ENCODE measurements around the gene TTLL10.
"Not testable (repeated sequence)": the region's sequence is repeated elsewhere in the genome, so short reads cannot be mapped to it uniquely, and the experiment has no call there.

Gene TTLL10

DNA sequence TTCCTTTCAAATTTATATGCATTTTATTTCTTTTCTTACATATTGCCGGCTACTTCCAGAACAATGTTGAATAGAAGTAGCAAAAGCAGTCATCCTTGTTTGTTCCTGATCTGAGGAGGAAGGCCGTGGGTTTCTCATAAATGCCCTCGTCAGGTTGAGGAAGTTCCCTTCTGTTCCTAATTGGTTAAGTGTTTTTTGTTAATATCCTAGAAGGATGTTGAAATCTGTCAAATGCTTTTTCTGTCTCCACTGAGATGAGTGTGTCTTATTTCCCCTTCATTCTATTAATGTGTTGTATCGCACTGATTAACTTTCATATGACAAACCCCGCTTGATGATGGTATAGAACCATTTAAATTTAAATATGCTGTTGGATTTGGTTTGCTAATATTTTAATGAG, 15.4 kb downstream of the TTLL10 start:
- DNase-seq = no peak

DNA sequence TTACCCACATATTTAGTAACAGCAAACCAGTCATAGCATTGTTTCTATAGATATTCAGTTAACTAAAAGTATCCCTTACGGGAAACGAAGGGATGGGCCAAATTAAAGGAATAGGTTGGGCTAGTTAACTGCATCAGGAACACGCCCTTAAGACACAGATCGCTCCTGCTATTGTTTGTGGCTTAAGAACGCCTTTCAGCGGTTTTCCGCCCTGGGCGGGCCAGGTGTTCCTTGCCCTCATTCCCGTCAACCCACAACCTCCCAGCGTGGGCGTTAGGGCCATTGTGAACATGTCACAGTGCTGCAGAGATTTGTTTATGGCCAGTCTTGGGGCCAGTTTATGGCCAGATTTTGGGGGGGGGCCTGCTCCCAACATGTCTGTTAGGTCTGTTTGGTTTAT, 18.1 kb downstream of the TTLL10 start:
- DNase-seq = no peak

DNA sequence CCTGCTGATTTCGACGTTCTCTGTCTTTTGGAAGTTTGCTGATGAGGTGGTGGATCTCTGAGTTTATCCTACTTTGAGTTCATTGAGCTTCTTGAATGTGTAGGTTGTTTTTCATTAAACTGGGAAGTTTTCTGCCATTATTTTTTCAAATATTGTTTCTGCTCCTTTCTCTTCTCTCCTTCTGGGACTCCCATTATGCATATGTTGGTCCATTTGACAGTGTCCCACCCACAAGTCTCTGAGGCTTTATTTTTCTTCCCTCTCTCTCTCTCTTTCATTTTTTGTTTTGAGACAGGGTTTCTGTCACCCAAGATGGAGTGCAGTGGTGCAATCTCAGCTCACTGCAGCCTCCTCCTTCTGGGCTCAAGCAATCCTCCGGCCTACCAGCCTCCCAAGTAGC, 21.0 kb downstream of the TTLL10 start:
- no peak for DNase-seq

DNA sequence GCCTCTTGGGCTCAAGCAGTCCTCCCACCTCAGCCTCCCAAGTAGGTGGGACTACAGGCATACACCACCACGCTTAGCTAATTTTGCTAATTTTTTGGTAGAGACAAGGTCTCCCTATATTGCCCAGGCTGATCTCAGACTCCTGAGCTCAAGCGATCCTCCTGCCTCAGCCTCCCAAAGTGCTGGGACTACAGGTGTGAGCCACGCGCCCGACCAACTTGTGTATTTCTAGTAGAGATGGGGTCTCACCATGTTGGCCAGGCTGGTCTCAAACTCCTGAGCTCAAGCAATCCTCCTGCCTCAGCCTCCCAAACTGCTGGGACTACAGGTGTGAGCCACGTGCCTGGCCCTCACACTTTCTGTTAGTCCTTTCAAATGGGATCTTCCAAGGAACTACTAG, 22.0 kb downstream of the TTLL10 start:
- DNase-seq = not testable (repeated sequence)

- peak; percentile 11 for DNase-seq
Measured at GRCh38 chr1:1196431-1197187, 22.9 kb downstream of the TTLL10 start.

DNA sequence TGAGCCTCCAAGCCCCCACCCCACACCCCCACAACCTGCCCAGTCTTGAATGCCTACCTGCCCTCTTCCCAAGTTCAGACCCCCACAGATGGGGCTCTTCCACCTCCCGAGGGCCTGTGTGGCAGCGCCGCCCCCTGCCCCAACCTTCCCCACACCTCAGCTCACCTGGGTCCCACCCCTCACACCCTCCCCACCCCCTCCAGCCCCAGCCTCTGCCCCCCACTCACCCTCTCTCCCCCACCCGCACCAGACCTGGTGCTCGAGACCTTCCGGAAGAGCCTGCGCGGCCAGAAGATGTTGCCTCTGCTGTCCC, 23.5 kb downstream of the TTLL10 start:
- DNase-seq = no peak

DNA sequence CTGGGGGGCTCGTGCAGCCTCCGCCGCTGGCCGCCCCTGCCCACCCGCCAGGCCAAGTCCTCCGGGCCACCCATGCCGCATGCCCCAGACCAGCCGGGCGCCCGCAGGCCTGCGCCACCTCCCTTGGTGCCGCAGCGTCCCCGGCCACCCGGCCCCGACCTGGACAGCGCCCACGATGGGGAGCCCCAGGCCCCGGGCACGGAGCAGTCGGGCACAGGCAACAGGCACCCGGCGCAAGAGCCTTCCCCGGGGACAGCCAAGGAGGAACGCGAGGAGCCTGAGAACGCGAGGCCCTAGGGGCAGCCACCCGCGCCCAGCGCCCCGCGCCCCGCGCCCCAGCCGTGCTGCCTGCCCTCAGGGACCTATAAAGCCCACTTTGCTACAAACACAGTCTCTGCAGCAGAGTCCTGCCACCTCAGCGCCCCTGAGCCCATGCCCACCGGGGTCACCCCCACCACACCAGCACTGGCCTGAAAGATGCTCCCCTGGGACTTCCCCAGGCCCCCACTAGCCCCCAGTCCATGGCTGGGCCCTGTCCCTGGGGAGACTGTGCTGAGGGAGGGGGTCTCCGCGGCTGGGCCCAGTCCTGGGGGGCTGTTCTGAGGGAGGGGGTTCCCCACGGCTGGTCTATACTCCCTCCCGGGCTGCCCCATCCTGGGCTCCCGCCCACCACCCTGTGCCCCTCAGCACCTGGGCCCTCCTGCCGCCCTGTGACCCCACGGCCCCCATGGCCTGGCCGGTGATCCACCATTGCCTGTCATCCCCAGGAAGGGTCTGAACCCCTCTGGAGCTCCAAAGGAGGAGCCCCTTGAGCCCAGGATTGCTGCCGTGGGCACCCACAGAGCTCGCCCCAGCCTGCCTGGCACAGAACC, 24.1 kb downstream of the TTLL10 start:
- peak; percentile 15 for DNase-seq

- DNase-seq = peak; percentile 13
Measured at GRCh38 chr1:1198423-1199140, 24.9 kb downstream of the TTLL10 start.

DNA sequence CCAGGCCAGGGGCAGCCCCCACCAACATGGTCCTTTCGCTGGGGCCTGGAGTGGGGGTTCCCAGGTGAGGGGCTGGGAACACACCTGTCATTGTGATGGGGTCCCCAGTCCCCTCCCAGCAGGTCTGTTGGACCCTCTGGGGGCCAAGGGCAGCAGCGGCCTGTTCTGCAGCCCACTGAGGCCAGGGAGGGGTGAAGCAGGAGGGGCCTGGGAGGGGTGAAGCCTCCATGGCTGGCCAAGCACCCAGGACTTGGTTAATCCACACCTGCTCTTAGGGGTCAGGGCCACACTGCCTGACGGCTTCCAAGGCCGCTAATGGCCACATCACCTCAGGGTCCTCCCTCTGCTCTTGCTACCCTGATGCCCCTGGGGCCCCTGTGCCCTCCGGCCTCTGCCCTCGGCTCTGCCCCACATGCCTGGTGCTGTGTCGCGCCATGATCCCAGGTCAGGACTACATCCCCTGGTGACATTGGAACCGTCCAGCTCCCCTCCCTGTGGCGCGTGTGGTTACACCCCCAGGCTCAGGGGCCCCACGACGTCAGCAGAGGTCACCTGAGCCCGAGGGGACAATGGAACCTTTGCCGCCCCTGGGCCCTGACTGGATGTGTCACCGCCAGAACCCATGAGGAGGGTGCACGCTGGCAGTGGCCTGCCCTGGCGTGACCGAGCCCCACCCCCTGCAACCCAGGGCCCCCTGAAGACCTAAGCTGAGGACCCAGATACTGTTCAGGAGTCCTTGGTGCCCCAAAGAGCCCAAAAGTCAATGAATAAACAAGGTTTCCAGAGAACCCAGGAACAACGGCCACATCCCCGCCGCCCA, 25.7 kb downstream of the TTLL10 start:
- peak; percentile 12 for DNase-seq

DNA sequence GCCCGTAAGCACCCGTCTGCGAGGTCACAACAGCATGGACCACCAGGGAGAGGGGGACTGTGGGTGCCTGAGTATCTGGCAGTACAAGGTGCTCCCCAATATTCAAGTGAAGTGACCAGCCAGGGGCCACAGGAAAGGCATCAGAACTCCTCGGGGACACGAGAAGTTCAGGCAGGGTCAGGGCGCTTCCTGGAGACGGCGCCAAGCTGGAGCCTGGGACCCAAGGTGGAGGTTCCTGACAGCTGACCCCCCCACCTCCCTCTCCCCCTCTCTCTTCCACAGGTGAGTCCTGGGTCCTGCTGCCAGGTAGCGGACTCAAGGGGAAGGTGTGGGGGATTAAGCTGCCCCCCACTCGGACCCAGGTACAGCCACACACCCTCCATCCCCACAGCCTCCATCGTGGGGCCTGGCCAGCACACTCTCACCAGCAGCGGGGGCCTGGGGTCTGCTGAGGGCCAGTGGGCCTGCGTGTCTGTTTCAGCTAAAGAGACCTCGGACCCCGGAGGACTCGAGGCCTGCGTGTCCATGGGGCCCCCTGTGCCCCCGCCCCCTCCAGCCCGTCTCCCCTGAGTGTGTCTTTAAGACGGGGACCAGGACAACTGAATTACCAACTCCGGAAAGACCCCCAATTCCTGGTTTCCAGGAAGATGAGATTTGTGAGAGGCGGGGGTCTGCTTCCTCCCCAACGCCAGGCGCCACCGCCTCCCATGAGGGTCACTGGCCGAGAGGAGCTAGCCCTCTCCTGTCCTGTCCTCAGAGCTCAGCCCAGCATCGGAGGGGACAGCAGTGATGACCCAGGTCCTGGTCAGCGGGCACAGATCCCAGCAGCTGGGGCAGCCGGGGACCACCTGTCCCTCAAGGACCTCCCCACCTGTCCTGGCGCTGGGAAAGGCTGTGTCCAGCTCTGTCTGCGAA, 26.5 kb downstream of the TTLL10 start:
- peak; percentile 19 for DNase-seq

GRCh38 chr1:1200876-1201810, 27.5 kb downstream of the TTLL10 start:
- peak; percentile 69 for DNase-seq

DNA sequence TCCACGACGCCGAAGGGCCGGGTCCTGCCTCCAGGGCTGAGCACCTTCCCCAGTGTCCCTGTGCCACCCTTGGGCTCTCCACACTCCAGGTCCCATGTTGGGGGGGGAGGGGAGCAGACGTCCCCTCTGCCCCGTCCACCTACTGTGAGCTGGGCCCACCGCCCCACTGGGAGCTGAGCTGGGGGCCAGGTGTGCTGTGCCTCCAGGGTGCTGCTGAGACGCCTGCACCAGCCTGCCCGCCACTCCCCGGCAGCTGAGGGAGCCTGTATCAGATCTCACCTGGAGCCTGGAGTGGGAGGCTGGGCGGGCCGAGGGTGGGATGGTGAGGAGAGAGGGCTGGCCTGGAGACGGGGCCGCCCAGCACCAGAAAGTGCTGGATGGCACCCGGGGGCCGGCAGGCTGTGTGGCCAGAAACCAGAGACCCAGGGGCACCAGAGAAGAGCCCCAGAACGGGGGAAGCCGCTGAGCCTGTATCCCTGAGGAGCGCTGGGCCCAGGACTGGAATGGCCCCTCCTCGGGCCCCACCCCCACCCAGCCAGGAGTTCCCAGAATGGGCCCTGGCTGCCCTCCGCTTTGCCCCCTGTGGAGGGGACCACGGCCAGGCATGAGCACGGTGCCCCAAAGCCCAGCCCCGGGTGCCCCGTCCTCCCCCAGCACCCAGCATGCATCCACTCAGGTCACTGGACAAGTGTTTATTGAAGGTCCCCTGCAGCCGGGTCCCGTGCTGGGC, 29.3 kb downstream of the TTLL10 start:
- peak; percentile 21 for DNase-seq

DNA sequence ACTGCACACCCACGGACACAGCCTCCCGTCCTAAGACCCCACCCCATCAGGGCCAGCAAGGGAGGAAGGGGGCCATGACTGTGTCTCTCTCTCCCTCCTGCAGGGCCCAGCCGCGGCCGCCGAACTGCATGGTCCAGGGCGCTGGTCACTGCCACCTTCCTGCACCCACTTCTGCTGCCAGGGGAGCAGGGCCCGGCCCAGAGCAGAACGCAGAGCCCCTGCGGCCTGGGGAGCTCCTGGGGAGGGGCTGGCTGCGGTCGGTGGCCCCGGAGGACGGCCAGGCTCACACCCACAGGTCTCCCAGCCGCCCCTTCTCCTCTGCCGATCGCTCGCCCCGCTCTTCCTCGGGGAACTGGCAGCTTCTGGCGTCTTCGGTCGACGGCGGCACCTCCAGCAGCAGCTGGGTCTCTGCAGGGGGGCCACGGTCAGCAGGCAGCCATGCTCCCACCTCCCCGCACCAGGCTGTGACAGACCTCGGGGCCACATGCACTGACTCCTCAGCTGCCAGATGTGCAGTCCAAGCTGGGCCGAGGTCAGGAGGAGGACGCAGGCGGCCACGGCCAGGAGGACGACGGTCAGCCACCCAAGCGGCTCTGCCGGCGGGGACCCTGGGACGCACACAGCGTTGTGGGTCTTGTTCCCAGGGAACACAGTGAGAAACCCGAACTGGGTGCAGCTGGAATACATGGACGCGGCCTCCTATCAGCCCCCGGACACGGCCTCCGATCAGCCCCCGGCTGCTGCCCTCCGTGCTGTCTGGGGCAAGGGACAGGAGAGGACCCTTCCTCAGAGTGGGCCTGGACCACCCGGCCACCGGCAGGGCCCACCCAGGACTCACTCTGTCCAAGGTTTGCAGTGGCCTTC, 30.1 kb downstream of the TTLL10 start:
- peak; percentile 33 for DNase-seq

DNA sequence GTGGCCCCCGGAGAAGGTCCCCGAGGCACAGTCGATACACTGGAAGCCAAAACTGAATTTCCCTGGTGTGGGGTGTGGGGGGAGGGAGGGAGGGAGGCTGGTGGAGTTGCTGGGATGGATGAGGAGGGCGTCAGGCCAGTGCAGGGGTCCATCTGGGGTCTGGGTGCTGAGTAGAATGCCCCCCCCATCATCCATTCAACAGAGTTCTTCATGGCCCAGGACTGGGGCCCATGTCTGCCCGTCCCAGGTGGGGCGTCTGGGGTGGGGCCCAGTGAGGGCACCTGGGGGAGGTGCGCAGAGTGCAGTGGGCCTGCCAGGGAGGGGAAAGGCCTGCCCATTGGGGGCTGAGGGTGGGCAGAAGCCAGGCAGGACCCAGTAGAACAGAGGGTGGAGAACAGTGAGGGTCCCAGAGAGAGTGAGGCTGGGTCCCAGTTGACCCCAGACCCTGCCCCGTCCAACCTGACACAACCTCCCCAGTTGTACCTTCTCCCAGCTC, 30.8 kb downstream of the TTLL10 start:
- peak; percentile 11 for DNase-seq

GRCh38 chr1:1204998-1205768, 31.5 kb downstream of the TTLL10 start:
- peak; percentile 20 for DNase-seq

DNA sequence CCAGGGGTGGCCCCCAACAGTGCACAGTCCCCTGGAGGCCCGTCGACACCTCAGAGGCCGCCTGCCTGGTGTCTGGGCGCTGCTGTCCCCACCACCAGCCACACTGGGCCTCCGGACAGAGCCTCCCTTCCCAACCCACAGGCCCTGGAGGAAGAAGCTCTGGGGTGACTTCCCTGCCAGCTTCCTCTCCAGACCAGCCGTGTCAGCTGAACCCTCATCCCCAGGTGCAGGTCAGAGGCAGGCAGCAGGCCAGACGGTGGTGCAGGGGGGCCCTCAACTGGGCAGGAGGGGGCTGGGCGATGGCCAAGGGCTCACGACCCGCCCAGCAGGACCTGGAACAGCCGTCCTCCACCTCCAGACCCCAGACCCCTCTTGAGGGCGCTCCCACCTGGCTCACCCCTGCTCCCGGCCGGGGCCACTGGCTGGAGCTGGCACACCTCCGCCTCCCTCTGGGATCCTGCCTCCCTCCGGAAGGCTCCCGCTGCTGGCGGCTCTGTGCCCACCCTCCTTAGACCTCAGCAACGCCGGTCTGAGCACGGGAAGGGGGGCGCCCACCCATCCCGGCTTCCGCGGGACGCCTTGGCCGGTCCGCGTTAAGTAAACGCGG, 32.2 kb downstream of the TTLL10 start:
- DNase-seq = peak; percentile 24

DNA sequence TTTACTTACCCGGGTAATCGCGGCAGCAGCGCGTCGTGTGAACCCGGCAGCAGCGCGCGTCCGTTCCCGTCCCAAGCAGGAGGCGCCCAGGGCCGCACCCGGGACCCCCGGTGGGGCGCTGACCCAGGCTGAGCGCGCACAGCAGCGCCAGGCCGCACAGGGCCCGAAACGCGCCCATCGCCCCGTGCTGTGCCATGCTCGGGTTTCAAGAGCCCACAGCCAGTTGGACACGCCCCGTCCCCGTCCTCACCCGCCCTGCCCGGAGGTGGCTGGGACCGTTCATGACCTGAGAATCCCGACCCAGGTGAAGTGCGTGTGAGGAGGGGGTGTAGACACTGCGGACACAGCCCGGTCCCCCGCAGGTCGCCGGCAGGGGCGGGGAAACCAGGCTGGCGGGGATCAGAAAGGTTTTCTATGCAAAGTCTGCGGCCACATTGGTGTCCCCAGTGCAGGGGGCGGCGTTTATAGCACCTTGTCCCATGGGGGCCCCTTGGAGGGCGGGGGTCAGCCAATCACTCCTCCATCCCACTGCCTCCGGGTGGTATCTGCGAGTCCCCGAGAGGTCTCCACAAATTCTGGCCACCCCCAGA, 32.8 kb downstream of the TTLL10 start, which contains the start of gene TNFRSF18:
TNFRSF18 (minus strand) TSS at position 217 of the 590 bp plus-strand sequence; CDS start at position 196, 21 bp downstream.
- DNase-seq = peak; percentile 33
